Kidney epithelial cell (primary cell): ENCODE data around the gene HELB. TPM values are rescaled to one million over a fixed set of nuclear protein-coding genes. Genes with fewer than 3 reads are reported as not detected.

Experiments
- DNase-seq: peaks from one replicate; pipeline ENCODE4 v3.0.0-alpha.2; 2010; ENCODE audit warnings: low read depth
- H3K27me3 ChIP-seq: 2 replicates; pipeline ENCODE4 v1.6.0; 2011; ENCODE audit warnings: low read length; ENCODE audit not compliant: control insufficient read depth, insufficient read depth
- H3K36me3 ChIP-seq: 2 replicates; pipeline ENCODE4 v1.5.1; 2011; ENCODE audit warnings: low read length; ENCODE audit not compliant: control insufficient read depth, insufficient read depth
- H3K4me3 ChIP-seq: 2 replicates; pipeline ENCODE4 v1.5.1; 2011; ENCODE audit warnings: low read depth, mild to moderate bottlenecking, control low read depth, low read length
- CTCF ChIP-seq: IDR thresholded peaks from 2 replicates; pipeline ENCODE4 v1.5.1; 2011; ENCODE audit warnings: mild to moderate bottlenecking, moderate library complexity, low read length, control low read depth, inconsistent platforms; ENCODE audit not compliant: insufficient read depth, poor library complexity, severe bottlenecking
- total RNA-seq: library from RNA; depleted of rRNA; stranded (reverse); fragments of >200 nt; gene quantifications from 2 replicates; pipeline ENCODE4 v1.2.3, GENCODE V29; 2015

HELB gene
- total RNA-seq, 1 donor from 2014 or later, result 2.5 TPM

- Histone ChIP-seq H3K4me3 (no peak overlapping the region), H3K27me3 (no peaks in the 10 kb centered on the region), H3K36me3 (no peaks in the 10 kb centered on the region)
- no peak for DNase-seq
- TF ChIP-seq CTCF, result no peak
Observed at GRCh38 chr12:66275040-66275439, 27.3 kb upstream of the HELB start.

GRCh38 chr12:66279123-66279712 lies 23.1 kb upstream of the HELB start:
- no peak for DNase-seq
- no peak overlapping the region for H3K4me3 ChIP-seq
- TF ChIP-seq CTCF, result peak; percentile 71
- H3K27me3 ChIP-seq, result no peaks in the 10 kb centered on the region
- H3K36me3 ChIP-seq, result no peaks in the 10 kb centered on the region

GRCh38 chr12:66280561-66280960 lies 21.7 kb upstream of the HELB start:
- Histone ChIP-seq H3K36me3 (no peaks in the 10 kb centered on the region), H3K27me3 (no peaks in the 10 kb centered on the region), H3K4me3 (no peak overlapping the region)
- DNase-seq, result no peak
- TF ChIP-seq CTCF, result no peak

GRCh38 chr12:66282244-66282643 lies 20.0 kb upstream of the HELB start:
- Histone ChIP-seq H3K27me3 (no peaks in the 10 kb centered on the region), H3K4me3 (no peak overlapping the region), H3K36me3 (no peaks in the 10 kb centered on the region)
- TF ChIP-seq CTCF, result no peak
- DNase-seq, result no peak

- Histone ChIP-seq H3K27me3 (no peaks in the 10 kb centered on the region), H3K4me3 (no peak overlapping the region), H3K36me3 (no peaks in the 10 kb centered on the region)
- DNase-seq, result no peak
- no peak for TF ChIP-seq CTCF
Observed at GRCh38 chr12:66287275-66287674, 15.0 kb upstream of the HELB start.

- no peaks in the 10 kb centered on the region for H3K27me3 ChIP-seq
- DNase-seq, result no peak
- H3K4me3 ChIP-seq, result no peak overlapping the region
- TF ChIP-seq CTCF, result no peak
- no peaks in the 10 kb centered on the region for H3K36me3 ChIP-seq
Observed at GRCh38 chr12:66288121-66288520, 14.2 kb upstream of the HELB start.
